Measurements from ENCODE around the gene NGLY1.

Gene NGLY1

DNA sequence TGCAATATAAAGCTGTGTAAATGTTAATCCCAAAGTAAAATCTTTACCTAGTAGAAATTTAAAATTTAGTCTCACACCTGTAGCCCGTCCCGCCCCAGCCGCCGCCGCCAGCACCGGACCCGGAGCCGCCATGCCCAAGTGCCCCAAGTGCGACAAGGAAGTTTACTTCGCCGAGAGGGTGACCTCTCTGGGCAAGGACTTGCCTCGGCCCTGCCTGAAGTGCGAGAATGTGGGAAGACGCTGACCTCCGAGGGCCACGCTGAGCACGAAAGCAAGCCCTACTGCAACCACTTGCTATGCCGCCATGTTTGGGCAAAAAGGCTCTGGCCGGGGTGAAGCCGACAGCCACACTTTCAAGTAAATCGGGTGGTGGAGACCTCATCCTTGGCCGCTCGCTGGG lies 96.5 kb downstream of the NGLY1 start:
- Histone ChIP-seq H3K27me3 (ENCODE audit: insufficient read depth, low read length) (peaks cover 31% of the 10 kb centered on the region), H3K79me2 (ENCODE audit: control insufficient read depth, insufficient read depth, low read length, unreplicated experiment) (no peaks in the 10 kb centered on the region), H3K4me1 (ENCODE audit: control insufficient read depth, insufficient read depth, low read length, unreplicated experiment) (no peaks in the 10 kb centered on the region), H3K36me3 (ENCODE audit: insufficient read depth, low read length) (no peaks in the 10 kb centered on the region), H2AFZ (ENCODE audit: low read length, unreplicated experiment) (no peak overlapping the region), H3K4me3 (ENCODE audit: low read depth, low read length) (no peak overlapping the region), H3K27ac (ENCODE audit: low read depth, low read length) (no peak overlapping the region)

DNA sequence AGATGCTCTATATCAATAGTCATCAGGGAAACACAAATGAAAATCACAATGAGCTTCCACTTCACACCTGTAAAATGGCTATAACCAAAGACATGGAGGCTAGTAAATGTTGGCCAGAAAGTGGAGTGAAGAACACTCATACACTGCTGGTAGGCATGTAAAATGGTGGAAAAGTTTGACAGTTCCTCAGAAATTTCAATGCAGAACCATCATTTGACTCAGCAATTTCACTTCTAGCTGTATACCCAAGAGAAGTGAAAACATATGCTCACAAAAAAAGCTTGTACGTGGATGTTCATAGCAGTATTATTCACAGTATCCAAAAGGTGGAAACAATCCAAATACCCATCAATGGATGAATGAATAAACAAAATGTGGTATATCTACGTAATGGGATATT lies 99.4 kb downstream of the NGLY1 start:
- Histone ChIP-seq H3K36me3 (ENCODE audit: insufficient read depth, low read length) (no peaks in the 10 kb centered on the region), H2AFZ (ENCODE audit: low read length, unreplicated experiment) (no peak overlapping the region), H3K4me3 (ENCODE audit: low read depth, low read length) (no peak overlapping the region), H3K27me3 (ENCODE audit: insufficient read depth, low read length) (peaks cover 6% of the 10 kb centered on the region; the same call in 1 of the 2 replicates), H3K79me2 (ENCODE audit: control insufficient read depth, insufficient read depth, low read length, unreplicated experiment) (no peaks in the 10 kb centered on the region), H3K4me1 (ENCODE audit: control insufficient read depth, insufficient read depth, low read length, unreplicated experiment) (no peaks in the 10 kb centered on the region), H3K27ac (ENCODE audit: low read depth, low read length) (no peak overlapping the region)

DNA sequence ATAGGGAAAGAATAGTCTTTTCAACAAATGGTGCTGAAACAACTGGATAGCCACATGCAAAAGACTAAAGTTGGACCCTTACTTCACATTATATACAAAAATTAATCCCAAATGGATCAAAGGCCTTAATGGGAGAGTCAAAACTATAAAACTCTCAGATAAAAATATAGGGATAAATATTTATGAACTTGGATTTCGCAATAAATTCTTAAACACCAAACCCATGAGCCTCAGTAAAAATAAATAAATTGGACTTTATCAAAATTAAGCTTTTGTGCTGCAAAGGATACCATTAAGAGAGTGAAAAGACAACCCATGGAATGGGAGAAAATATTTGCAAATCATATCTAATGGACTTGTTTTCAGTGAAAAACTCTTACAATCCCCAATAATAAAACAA lies 99.8 kb downstream of the NGLY1 start:
- Histone ChIP-seq H3K27ac (ENCODE audit: low read depth, low read length) (no peak overlapping the region), H3K4me3 (ENCODE audit: low read depth, low read length) (no peak overlapping the region), H3K36me3 (ENCODE audit: insufficient read depth, low read length) (no peaks in the 10 kb centered on the region), H2AFZ (ENCODE audit: low read length, unreplicated experiment) (no peak overlapping the region), H3K4me1 (ENCODE audit: control insufficient read depth, insufficient read depth, low read length, unreplicated experiment) (no peaks in the 10 kb centered on the region), H3K27me3 (ENCODE audit: insufficient read depth, low read length) (peaks cover under 1% of the 10 kb centered on the region; the same call in 1 of the 2 replicates), H3K79me2 (ENCODE audit: control insufficient read depth, insufficient read depth, low read length, unreplicated experiment) (no peaks in the 10 kb centered on the region)

GRCh38 chr3:25679642-25680302 lies 103.5 kb downstream of the NGLY1 start:
- Histone ChIP-seq H3K4me3 (ENCODE audit: low read depth, low read length) (no peak overlapping the region), H3K27me3 (ENCODE audit: insufficient read depth, low read length) (no peaks in the 10 kb centered on the region), H3K4me1 (ENCODE audit: control insufficient read depth, insufficient read depth, low read length, unreplicated experiment) (no peaks in the 10 kb centered on the region), H2AFZ (ENCODE audit: low read length, unreplicated experiment) (no peak overlapping the region), H3K27ac (ENCODE audit: low read depth, low read length) (no peak overlapping the region), H3K36me3 (ENCODE audit: insufficient read depth, low read length) (no peaks in the 10 kb centered on the region), H3K79me2 (ENCODE audit: control insufficient read depth, insufficient read depth, low read length, unreplicated experiment) (no peaks in the 10 kb centered on the region)

GRCh38 chr3:25679166-25679565 lies 104.1 kb downstream of the NGLY1 start:
- Histone ChIP-seq H2AFZ (ENCODE audit: low read length, unreplicated experiment) (no peak overlapping the region), H3K4me1 (ENCODE audit: control insufficient read depth, insufficient read depth, low read length, unreplicated experiment) (no peaks in the 10 kb centered on the region), H3K36me3 (ENCODE audit: insufficient read depth, low read length) (no peaks in the 10 kb centered on the region), H3K27ac (ENCODE audit: low read depth, low read length) (no peak overlapping the region), H3K27me3 (ENCODE audit: insufficient read depth, low read length) (no peaks in the 10 kb centered on the region), H3K79me2 (ENCODE audit: control insufficient read depth, insufficient read depth, low read length, unreplicated experiment) (no peaks in the 10 kb centered on the region), H3K4me3 (ENCODE audit: low read depth, low read length) (no peak overlapping the region)

- H3K27ac ChIP-seq (ENCODE audit: low read depth, low read length), result no peak overlapping the region
- H3K79me2 ChIP-seq (ENCODE audit: control insufficient read depth, insufficient read depth, low read length, unreplicated experiment), result no peaks in the 10 kb centered on the region
- H3K4me3 ChIP-seq (ENCODE audit: low read depth, low read length), result no peak overlapping the region
Measured at GRCh38 chr3:25678581-25678980, 104.7 kb downstream of the NGLY1 start.

DNA sequence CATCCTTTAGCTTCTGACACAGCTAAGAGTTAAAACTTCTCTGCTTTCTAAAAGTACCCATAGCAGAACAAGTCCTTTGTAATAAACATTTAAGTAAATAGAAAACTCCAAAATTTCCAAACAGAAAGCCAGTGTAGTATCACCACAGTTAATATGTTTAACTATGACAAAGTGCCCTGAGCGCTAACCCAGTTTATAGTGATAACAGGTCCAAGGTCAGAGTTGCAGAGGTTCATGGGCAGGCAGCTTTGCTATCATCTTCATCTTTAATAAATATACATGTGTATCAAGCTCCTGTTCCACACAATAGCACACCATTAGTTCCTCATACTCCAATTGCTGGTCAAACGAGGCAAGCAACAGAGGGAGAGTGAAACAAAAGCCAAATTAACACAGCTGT lies 106.1 kb downstream of the NGLY1 start:
- no peak overlapping the region for H2AFZ ChIP-seq (ENCODE audit: low read length, unreplicated experiment)
- H3K79me2 ChIP-seq (ENCODE audit: control insufficient read depth, insufficient read depth, low read length, unreplicated experiment), result no peaks in the 10 kb centered on the region
- no peaks in the 10 kb centered on the region for H3K4me1 ChIP-seq (ENCODE audit: control insufficient read depth, insufficient read depth, low read length, unreplicated experiment)
- H3K27me3 ChIP-seq (ENCODE audit: insufficient read depth, low read length), result no peaks in the 10 kb centered on the region
- H3K4me3 ChIP-seq (ENCODE audit: low read depth, low read length), result no peak overlapping the region
- H3K27ac ChIP-seq (ENCODE audit: low read depth, low read length), result no peak overlapping the region
- H3K36me3 ChIP-seq (ENCODE audit: insufficient read depth, low read length), result no peaks in the 10 kb centered on the region

More at GRCh38 chr3:25678581-25678980, 104.7 kb downstream of the NGLY1 start:
- no peaks in the 10 kb centered on the region for H3K36me3 ChIP-seq (ENCODE audit: insufficient read depth, low read length)
- H2AFZ ChIP-seq (ENCODE audit: low read length, unreplicated experiment), result no peak overlapping the region
- no peaks in the 10 kb centered on the region for H3K4me1 ChIP-seq (ENCODE audit: control insufficient read depth, insufficient read depth, low read length, unreplicated experiment)
- no peaks in the 10 kb centered on the region for H3K27me3 ChIP-seq (ENCODE audit: insufficient read depth, low read length)

DNA sequence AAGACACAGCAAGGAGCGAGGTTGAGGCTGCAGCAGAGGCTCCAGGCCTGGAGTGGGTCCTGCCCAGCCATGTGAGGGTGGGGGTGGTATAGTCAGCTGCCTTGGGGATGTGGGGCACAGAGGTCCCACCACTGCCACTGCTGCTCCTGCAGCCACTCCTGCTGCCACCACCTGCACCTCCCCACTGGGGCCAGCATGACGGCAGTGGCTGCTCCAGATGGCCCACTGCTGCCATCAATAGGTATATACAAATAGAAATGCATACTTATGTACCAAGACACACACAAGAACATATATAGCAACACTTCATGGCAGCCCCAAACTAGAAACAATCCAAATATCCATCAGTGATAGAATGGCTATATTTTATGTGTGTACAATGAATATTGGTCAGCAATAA lies 108.6 kb downstream of the NGLY1 start:
- no peak overlapping the region for H3K27ac ChIP-seq (ENCODE audit: low read depth, low read length)
- H3K4me3 ChIP-seq (ENCODE audit: low read depth, low read length), result no peak overlapping the region
- no peaks in the 10 kb centered on the region for H3K36me3 ChIP-seq (ENCODE audit: insufficient read depth, low read length)
- H3K79me2 ChIP-seq (ENCODE audit: control insufficient read depth, insufficient read depth, low read length, unreplicated experiment), result no peaks in the 10 kb centered on the region
- no peaks in the 10 kb centered on the region for H3K27me3 ChIP-seq (ENCODE audit: insufficient read depth, low read length)
- no peak overlapping the region for H2AFZ ChIP-seq (ENCODE audit: low read length, unreplicated experiment)
- no peaks in the 10 kb centered on the region for H3K4me1 ChIP-seq (ENCODE audit: control insufficient read depth, insufficient read depth, low read length, unreplicated experiment)

DNA sequence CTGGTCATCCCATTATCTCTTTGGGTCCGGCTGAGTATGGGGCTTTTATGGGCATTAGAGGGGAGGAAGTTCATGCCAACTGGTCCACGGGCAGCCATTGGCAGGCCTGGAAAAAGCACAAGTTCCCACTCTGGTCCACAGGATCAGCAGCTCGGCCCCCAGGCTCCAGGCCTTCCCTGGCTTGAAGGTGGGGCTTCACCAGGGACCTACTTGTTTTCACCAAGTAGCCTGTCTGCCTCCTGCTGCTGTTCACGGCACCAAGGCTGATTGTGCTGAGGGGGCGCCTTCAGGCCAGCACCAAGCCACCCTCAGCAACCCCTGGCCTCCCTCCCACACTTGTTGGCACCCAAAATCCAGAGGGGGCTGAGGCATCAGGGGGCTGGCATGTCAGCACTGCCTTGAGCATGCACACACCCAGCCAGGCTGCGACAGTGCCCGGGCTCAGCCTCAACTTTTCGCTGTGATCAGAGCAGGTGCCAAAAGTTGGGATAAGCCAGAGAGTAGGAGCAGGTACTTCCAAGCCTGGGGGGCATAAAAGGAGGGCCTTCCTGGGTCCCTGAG lies 109.4 kb downstream of the NGLY1 start:
- Histone ChIP-seq H2AFZ (ENCODE audit: low read length, unreplicated experiment) (no peak overlapping the region), H3K27me3 (ENCODE audit: insufficient read depth, low read length) (no peaks in the 10 kb centered on the region), H3K4me3 (ENCODE audit: low read depth, low read length) (no peak overlapping the region), H3K36me3 (ENCODE audit: insufficient read depth, low read length) (no peaks in the 10 kb centered on the region), H3K79me2 (ENCODE audit: control insufficient read depth, insufficient read depth, low read length, unreplicated experiment) (no peaks in the 10 kb centered on the region), H3K4me1 (ENCODE audit: control insufficient read depth, insufficient read depth, low read length, unreplicated experiment) (no peaks in the 10 kb centered on the region), H3K27ac (ENCODE audit: low read depth, low read length) (no peak overlapping the region)

Measured in ACC112 (cell line).